ENCODE measurements around the gene DSCAM.
"Not testable (repeated sequence)": the region's sequence is repeated elsewhere in the genome, so short reads cannot be mapped to it uniquely, and the experiment has no call there.

DSCAM gene

GRCh38 chr21:40060083-40060677, 786.8 kb downstream of the DSCAM start:
- peaks cover 12% of the 10 kb centered on the region for H3K9me3 Mint-ChIP-seq
- no peak for ATAC-seq
- H3K36me3 Mint-ChIP-seq: no peaks in the 10 kb centered on the region

GRCh38 chr21:40057331-40057730, 789.6 kb downstream of the DSCAM start:
- DNase-seq (ENCODE audit: low spot score in 2 of 2): no peak
- no peak overlapping the region for H3K4me3 Mint-ChIP-seq
- H3K27ac Mint-ChIP-seq: no peak overlapping the region
- H3K4me1 Mint-ChIP-seq: no peaks in the 10 kb centered on the region
- H3K36me3 Mint-ChIP-seq: no peaks in the 10 kb centered on the region
- ATAC-seq: no peak
- H3K9me3 Mint-ChIP-seq: peaks cover 16% of the 10 kb centered on the region

More at GRCh38 chr21:40060083-40060677, 786.8 kb downstream of the DSCAM start:
- no peak overlapping the region for H3K4me3 Mint-ChIP-seq
- H3K4me1 Mint-ChIP-seq: no peaks in the 10 kb centered on the region
- no peak for DNase-seq (ENCODE audit: low spot score in 2 of 2)
- no peak overlapping the region for H3K27ac Mint-ChIP-seq

- Mint-ChIP-seq H3K9me3 (peaks cover 16% of the 10 kb centered on the region), H3K4me1 (no peaks in the 10 kb centered on the region), H3K36me3 (no peaks in the 10 kb centered on the region), H3K4me3 (no peak overlapping the region), H3K27ac (no peak overlapping the region)
- no peak for ATAC-seq
- DNase-seq (ENCODE audit: low spot score in 2 of 2): no peak
These were observed 790.9 kb downstream of the DSCAM start for GRCh38 chr21:40056031-40056430.

- Mint-ChIP-seq H3K4me3 (no peak overlapping the region), H3K36me3 (no peaks in the 10 kb centered on the region), H3K4me1 (no peaks in the 10 kb centered on the region), H3K9me3 (peaks cover 11% of the 10 kb centered on the region), H3K27ac (no peak overlapping the region)
- DNase-seq (ENCODE audit: low spot score in 2 of 2) (no peak), ATAC-seq (no peak)
These were observed 792.6 kb downstream of the DSCAM start for GRCh38 chr21:40054403-40054802.

- ATAC-seq: no peak
- Mint-ChIP-seq H3K27ac (no peak overlapping the region), H3K9me3 (peaks cover 8% of the 10 kb centered on the region), H3K4me1 (no peaks in the 10 kb centered on the region), H3K36me3 (no peaks in the 10 kb centered on the region), H3K4me3 (no peak overlapping the region)
- DNase-seq (ENCODE audit: low spot score in 2 of 2): no peak
These were observed 794.0 kb downstream of the DSCAM start for GRCh38 chr21:40053007-40053406.

- Mint-ChIP-seq H3K4me3 (no peak overlapping the region), H3K9me3 (peaks cover 7% of the 10 kb centered on the region), H3K27ac (no peak overlapping the region), H3K36me3 (no peaks in the 10 kb centered on the region), H3K4me1 (no peaks in the 10 kb centered on the region)
- DNase-seq (ENCODE audit: low spot score in 2 of 2) (no peak), ATAC-seq (no peak)
These were observed 794.7 kb downstream of the DSCAM start for GRCh38 chr21:40052276-40052675.

GRCh38 chr21:40051801-40052200, 795.2 kb downstream of the DSCAM start:
- Mint-ChIP-seq H3K9me3 (peaks cover 7% of the 10 kb centered on the region), H3K4me3 (no peak overlapping the region), H3K4me1 (no peaks in the 10 kb centered on the region), H3K27ac (no peak overlapping the region), H3K36me3 (no peaks in the 10 kb centered on the region)
- ATAC-seq: no peak
- no peak for DNase-seq (ENCODE audit: low spot score in 2 of 2)

- no peaks in the 10 kb centered on the region for H3K36me3 Mint-ChIP-seq
- H3K9me3 Mint-ChIP-seq: peaks cover 4% of the 10 kb centered on the region
- no peaks in the 10 kb centered on the region for H3K4me1 Mint-ChIP-seq
- no peak for ATAC-seq
- no peak for DNase-seq (ENCODE audit: low spot score in 2 of 2)
- no peak overlapping the region for H3K27ac Mint-ChIP-seq
- H3K4me3 Mint-ChIP-seq: no peak overlapping the region
These were observed 797.0 kb downstream of the DSCAM start for GRCh38 chr21:40049931-40050290.

- peaks cover 2% of the 10 kb centered on the region for H3K9me3 Mint-ChIP-seq
- no peaks in the 10 kb centered on the region for H3K36me3 Mint-ChIP-seq
- no peak overlapping the region for H3K4me3 Mint-ChIP-seq
- no peak for DNase-seq (ENCODE audit: low spot score in 2 of 2)
- H3K27ac Mint-ChIP-seq: peak overlapping the region; percentile 70
- ATAC-seq: no peak
- H3K4me1 Mint-ChIP-seq: no peaks in the 10 kb centered on the region
These were observed 797.7 kb downstream of the DSCAM start for GRCh38 chr21:40049031-40049930.

- ATAC-seq (no peak), DNase-seq (ENCODE audit: low spot score in 2 of 2) (no peak)
- Mint-ChIP-seq H3K27ac (no peak overlapping the region), H3K9me3 (no peaks in the 10 kb centered on the region), H3K4me1 (no peaks in the 10 kb centered on the region), H3K4me3 (no peak overlapping the region), H3K36me3 (no peaks in the 10 kb centered on the region)
These were observed 798.8 kb downstream of the DSCAM start for GRCh38 chr21:40047993-40048730.

- Mint-ChIP-seq H3K9me3 (no peaks in the 10 kb centered on the region), H3K4me1 (no peaks in the 10 kb centered on the region), H3K36me3 (no peaks in the 10 kb centered on the region), H3K27ac (no peak overlapping the region), H3K4me3 (no peak overlapping the region)
- ATAC-seq (no peak), DNase-seq (ENCODE audit: low spot score in 2 of 2) (no peak)
These were observed 799.7 kb downstream of the DSCAM start for GRCh38 chr21:40047211-40047610.

- DNase-seq (ENCODE audit: low spot score in 2 of 2) (no peak), ATAC-seq (no peak)
- H3K36me3 Mint-ChIP-seq: no peaks in the 10 kb centered on the region
- no peak overlapping the region for H3K4me3 Mint-ChIP-seq
- H3K9me3 Mint-ChIP-seq: peaks cover 2% of the 10 kb centered on the region
- no peak overlapping the region for H3K27ac Mint-ChIP-seq
- H3K4me1 Mint-ChIP-seq: no peaks in the 10 kb centered on the region
These were observed 803.1 kb downstream of the DSCAM start for GRCh38 chr21:40043866-40044265.

- Mint-ChIP-seq H3K4me1 (no peaks in the 10 kb centered on the region), H3K4me3 (no peak overlapping the region), H3K36me3 (no peaks in the 10 kb centered on the region), H3K27ac (no peak overlapping the region), H3K9me3 (peaks cover 2% of the 10 kb centered on the region)
- no peak for DNase-seq (ENCODE audit: low spot score in 2 of 2)
- no peak for ATAC-seq
These were observed 803.5 kb downstream of the DSCAM start for GRCh38 chr21:40043423-40043822.

GRCh38 chr21:40041446-40041845, 805.5 kb downstream of the DSCAM start:
- Mint-ChIP-seq H3K4me1 (no peaks in the 10 kb centered on the region), H3K27ac (no peak overlapping the region), H3K4me3 (no peak overlapping the region), H3K9me3 (peaks cover 2% of the 10 kb centered on the region), H3K36me3 (no peaks in the 10 kb centered on the region)
- no peak for ATAC-seq
- no peak for DNase-seq (ENCODE audit: low spot score in 2 of 2)

GRCh38 chr21:40033156-40033782, 813.7 kb downstream of the DSCAM start:
- DNase-seq (ENCODE audit: low spot score in 2 of 2); H3K4me3 Mint-ChIP-seq; H3K27ac Mint-ChIP-seq; H3K36me3 Mint-ChIP-seq; H3K4me1 Mint-ChIP-seq; ATAC-seq; H3K9me3 Mint-ChIP-seq: not testable (repeated sequence)

Data from stimulated activated effector memory CD8-positive, alpha-beta T cell treated with anti-CD3 and anti-CD28 coated beads, Interleukin-12 subunit alpha, Interleukin-12 subunit beta, amount 100 ng/mL, for 72 hours (primary cell).